Fibroblast of lung (primary cell): Measurements from ENCODE around the gene CCDC87. TPM values are rescaled to one million over a fixed set of nuclear protein-coding genes. Genes with fewer than 3 reads are reported as not detected.
"Not testable (repeated sequence)": the region's sequence is repeated elsewhere in the genome, so short reads cannot be mapped to it uniquely, and the experiment has no call there.

Experiments
- DNase-seq, 2 donors: peaks; one replicate each; pipeline versions ENCODE4 v3.0.0 to v3.0.0-alpha.2; 2010; ENCODE audit warnings: low read depth in 2 of 2
- H2AFZ ChIP-seq: 2 replicates; pipeline ENCODE4 v1.5.1; 2012; ENCODE audit warnings: low read length, control low read depth, inconsistent platforms
- H3K27ac ChIP-seq: 2 replicates; pipeline ENCODE4 v1.5.1; 2011; ENCODE audit warnings: low read length, control low read depth; ENCODE audit not compliant: insufficient read depth
- H3K27me3 ChIP-seq: 2 replicates; pipeline ENCODE4 v1.5.1; 2011; ENCODE audit warnings: mild to moderate bottlenecking, low read length; ENCODE audit not compliant: control insufficient read depth, insufficient read depth
- H3K36me3 ChIP-seq: 2 replicates; pipeline ENCODE4 v1.5.1; 2011; ENCODE audit warnings: low read length; ENCODE audit not compliant: control insufficient read depth, insufficient read depth
- H3K4me1 ChIP-seq: 2 replicates; pipeline ENCODE4 v1.5.1; 2011; ENCODE audit warnings: low read length; ENCODE audit not compliant: control insufficient read depth, insufficient read depth; ENCODE audit errors: extremely low read depth
- H3K4me2 ChIP-seq: 2 replicates; pipeline ENCODE4 v1.5.1; 2011; ENCODE audit warnings: low read length, control low read depth; ENCODE audit not compliant: insufficient read depth; ENCODE audit errors: extremely low read depth
- H3K4me3 ChIP-seq, 4 experiments: fragments of 200-600 bp in 1 of 4; sonication (generic) in 1 of 4; replicated peaks in 1 of 4; 2 replicates each; pipeline ENCODE4 v1.5.1; 2011 to 2016; ENCODE audit warnings: low read length in 4 of 4, low read depth in 3 of 4, mild to moderate bottlenecking in 3 of 4, control low read depth in 2 of 4, inconsistent platforms in 1 of 4, mixed read lengths in 1 of 4; ENCODE audit not compliant: insufficient read depth in 1 of 4; ENCODE audit errors: control extremely low read depth in 1 of 4
- H3K79me2 ChIP-seq: 2 replicates; pipeline ENCODE4 v1.5.1; 2012; ENCODE audit warnings: mild to moderate bottlenecking, low read length, inconsistent platforms; ENCODE audit not compliant: control insufficient read depth, insufficient read depth
- H3K9ac ChIP-seq: 2 replicates; pipeline ENCODE4 v1.5.1; 2011; ENCODE audit warnings: mild to moderate bottlenecking, low read length, control low read depth; ENCODE audit not compliant: insufficient read depth
- H3K9me3 ChIP-seq: 2 replicates; pipeline ENCODE4 v1.5.1; 2012; ENCODE audit warnings: low read depth, low read length; ENCODE audit not compliant: control insufficient read depth, insufficient read depth
- H4K20me1 ChIP-seq: 2 replicates; pipeline ENCODE4 v1.5.1; 2011; ENCODE audit warnings: low read length; ENCODE audit not compliant: control insufficient read depth, insufficient read depth; ENCODE audit errors: extremely low read depth
- EZH2 ChIP-seq: IDR thresholded peaks from 2 replicates; pipeline ENCODE4 v1.5.1; 2012; ENCODE audit warnings: low read length, control low read depth, mild to moderate bottlenecking; ENCODE audit errors: missing control alignments
- polyA plus RNA-seq, 2 donors: library from polyadenylated mRNA; depleted of rRNA in 1 of 2; stranded (reverse) in 1 of 2; unstranded in 1 of 2; fragments of >200 nt; gene quantifications; 2 replicates each; pipeline ENCODE4 v1.2.1, GENCODE V29; 2011 to 2012; ENCODE audit warnings: missing spikeins in 1 of 2
- total RNA-seq: library from RNA; depleted of rRNA; stranded (reverse); fragments of >200 nt; gene quantifications from 2 replicates; pipeline ENCODE4 v1.2.1, GENCODE V29; 2014
- TF ChIP-seq, protein P1 (sequence below), 2 donors: IDR thresholded peaks in 1 of 2; conservative IDR thresholded peaks in 1 of 2; 1 replicate in 1 of 2; 2 replicates in 1 of 2; pipeline ENCODE4 v1.5.1; 2011 to 2012; ENCODE audit warnings: low read length in 2 of 2, control low read depth in 1 of 2, inconsistent platforms in 1 of 2, low read depth in 1 of 2, mild to moderate bottlenecking in 1 of 2

Gene CCDC87
- total and polyA plus RNA-seq, 2 donors (not counting 1 experiment from before 2014, with no cell fraction given) = 0.11 to 0.33 TPM

DNA sequence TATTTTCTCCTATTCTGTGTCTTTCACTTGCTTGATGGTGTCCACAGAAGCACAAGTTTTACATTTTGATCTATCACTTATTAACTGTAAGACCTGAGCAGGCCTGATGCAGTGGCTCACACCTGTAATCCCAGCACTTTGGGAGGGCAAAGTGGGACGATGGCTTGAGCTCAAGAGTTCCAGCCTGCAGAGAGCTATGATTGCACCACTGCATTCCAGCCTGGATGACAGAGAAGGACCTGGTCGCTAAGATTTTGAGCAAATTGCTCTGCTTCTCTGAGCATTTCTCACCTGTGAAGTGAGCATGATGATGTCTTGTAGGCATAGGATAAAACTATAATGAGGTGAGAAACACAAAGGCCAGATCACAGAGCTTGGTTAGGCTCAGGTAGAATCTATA, 6.7 kb downstream of the CCDC87 start:
- Histone ChIP-seq H4K20me1 (no peaks in the 10 kb centered on the region), H3K9me3 (no peaks in the 10 kb centered on the region), H3K27ac (no peak overlapping the region), H3K4me1 (no peaks in the 10 kb centered on the region), H3K4me2 (no peak overlapping the region), H3K27me3 (no peaks in the 10 kb centered on the region), H3K9ac (no peak overlapping the region), H3K79me2 (no peaks in the 10 kb centered on the region), H3K36me3 (no peaks in the 10 kb centered on the region), H2AFZ (no peak overlapping the region), H3K4me3 (no peak overlapping the region)
- TF ChIP-seq EZH2 = no peak
- DNase-seq = no peak

DNA sequence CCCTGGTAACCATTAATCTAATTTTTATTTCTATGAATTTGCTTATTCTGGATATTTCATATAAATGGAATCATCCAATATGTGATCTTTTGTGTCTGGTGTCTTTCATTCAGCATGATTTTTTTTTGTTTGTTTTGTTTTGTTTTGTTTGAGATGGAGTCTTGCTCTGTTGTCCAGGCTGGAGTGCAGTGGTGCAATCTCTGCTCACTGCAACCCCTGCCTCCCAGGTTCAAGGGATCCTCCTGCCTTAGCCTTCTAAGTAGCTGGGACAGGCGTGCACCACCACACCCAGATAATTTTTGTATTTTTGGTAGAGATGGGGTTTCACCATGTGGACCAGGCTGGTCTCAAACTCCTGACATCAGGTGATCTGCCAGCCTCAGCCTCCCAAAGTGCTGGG, 7.4 kb downstream of the CCDC87 start:
- DNase-seq, H3K4me2 ChIP-seq, H3K4me3 ChIP-seq, H3K9me3 ChIP-seq, H3K36me3 ChIP-seq, H3K27ac ChIP-seq, H3K79me2 ChIP-seq, H3K27me3 ChIP-seq, H4K20me1 ChIP-seq, H3K4me1 ChIP-seq, H2AFZ ChIP-seq, H3K9ac ChIP-seq: not testable (repeated sequence)

DNA sequence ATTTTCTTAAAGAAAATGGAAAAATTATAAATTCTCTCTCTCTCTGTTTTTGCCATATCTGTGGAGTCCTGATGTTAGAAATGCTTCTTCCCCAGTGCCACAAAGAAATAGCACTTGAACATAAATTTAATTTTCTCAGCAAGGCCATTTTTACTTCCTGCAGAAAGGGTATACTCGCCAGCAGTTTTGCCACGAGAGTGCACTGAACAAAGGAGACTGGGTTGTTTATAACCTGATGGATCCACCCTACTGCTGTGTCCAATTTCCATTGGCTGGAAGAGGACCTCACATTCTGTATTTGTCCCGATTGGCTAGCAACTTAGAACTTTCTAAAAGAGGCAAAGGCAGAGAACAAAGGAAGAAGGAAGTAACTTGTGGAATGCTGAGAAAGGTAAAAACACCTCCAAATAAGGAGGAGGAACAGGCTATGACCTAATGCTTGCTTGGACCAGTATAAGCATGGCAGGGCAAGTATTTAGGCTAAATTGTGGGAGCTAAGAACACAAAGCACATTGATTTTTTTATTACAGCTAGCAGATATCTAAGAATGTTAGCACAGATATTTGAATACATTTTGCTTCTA, 10.2 kb downstream of the CCDC87 start:
- not testable (repeated sequence) for H3K36me3 ChIP-seq, H3K4me3 ChIP-seq, H3K9me3 ChIP-seq, H3K27me3 ChIP-seq, H3K9ac ChIP-seq, H3K79me2 ChIP-seq, DNase-seq, H3K4me2 ChIP-seq, H2AFZ ChIP-seq, H4K20me1 ChIP-seq, H3K4me1 ChIP-seq, H3K27ac ChIP-seq

DNA sequence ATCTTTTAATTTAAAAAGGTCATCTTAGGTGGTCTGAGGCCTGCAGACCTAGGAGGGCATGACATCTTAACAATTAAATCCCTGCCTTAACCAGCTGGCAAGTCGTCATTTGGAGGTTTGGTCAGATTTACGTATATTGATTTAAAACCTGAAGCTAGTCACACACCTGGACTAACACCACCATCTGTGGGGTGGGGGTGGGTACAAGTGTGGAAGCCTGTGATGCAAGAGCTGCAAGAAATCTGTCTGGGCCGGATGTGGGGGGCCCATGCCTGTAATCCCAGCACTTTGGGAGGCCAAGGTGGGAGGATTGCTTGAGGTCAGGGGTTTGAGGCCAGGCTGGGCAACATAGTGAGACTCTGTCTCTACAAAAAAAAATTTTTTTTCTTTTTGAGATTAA, 11.6 kb downstream of the CCDC87 start:
- no peak for DNase-seq
- H2AFZ ChIP-seq = no peak overlapping the region
- H3K4me2 ChIP-seq = no peak overlapping the region
- H3K9ac ChIP-seq = no peak overlapping the region
- H4K20me1 ChIP-seq = no peaks in the 10 kb centered on the region
- H3K27ac ChIP-seq = no peak overlapping the region
- H3K9me3 ChIP-seq = no peaks in the 10 kb centered on the region
- no peaks in the 10 kb centered on the region for H3K79me2 ChIP-seq
- no peaks in the 10 kb centered on the region for H3K36me3 ChIP-seq
- peaks cover 3% of the 10 kb centered on the region for H3K4me1 ChIP-seq
- no peak overlapping the region for H3K4me3 ChIP-seq
- TF ChIP-seq, protein P1, sequence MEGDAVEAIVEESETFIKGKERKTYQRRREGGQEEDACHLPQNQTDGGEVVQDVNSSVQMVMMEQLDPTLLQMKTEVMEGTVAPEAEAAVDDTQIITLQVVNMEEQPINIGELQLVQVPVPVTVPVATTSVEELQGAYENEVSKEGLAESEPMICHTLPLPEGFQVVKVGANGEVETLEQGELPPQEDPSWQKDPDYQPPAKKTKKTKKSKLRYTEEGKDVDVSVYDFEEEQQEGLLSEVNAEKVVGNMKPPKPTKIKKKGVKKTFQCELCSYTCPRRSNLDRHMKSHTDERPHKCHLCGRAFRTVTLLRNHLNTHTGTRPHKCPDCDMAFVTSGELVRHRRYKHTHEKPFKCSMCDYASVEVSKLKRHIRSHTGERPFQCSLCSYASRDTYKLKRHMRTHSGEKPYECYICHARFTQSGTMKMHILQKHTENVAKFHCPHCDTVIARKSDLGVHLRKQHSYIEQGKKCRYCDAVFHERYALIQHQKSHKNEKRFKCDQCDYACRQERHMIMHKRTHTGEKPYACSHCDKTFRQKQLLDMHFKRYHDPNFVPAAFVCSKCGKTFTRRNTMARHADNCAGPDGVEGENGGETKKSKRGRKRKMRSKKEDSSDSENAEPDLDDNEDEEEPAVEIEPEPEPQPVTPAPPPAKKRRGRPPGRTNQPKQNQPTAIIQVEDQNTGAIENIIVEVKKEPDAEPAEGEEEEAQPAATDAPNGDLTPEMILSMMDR (conservative IDR thresholded peaks at IDR 0.05 in 1 of 2, IDR thresholded peaks at IDR 0.05 in 1 of 2; ENCODE audit: low read depth in 1 of 2, low read length in 2 of 2) = no peak
- TF ChIP-seq EZH2 = no peak
- no peaks in the 10 kb centered on the region for H3K27me3 ChIP-seq
